HPDE6-E6E7 (cell line): Measurements from ENCODE around the gene OAT.

Source experiments
- DNase-seq: peaks from one replicate; pipeline ENCODE4 v3.0.0; 2011; ENCODE audit warnings: missing footprints; ENCODE audit errors: extremely low spot score

The OAT gene

DNA sequence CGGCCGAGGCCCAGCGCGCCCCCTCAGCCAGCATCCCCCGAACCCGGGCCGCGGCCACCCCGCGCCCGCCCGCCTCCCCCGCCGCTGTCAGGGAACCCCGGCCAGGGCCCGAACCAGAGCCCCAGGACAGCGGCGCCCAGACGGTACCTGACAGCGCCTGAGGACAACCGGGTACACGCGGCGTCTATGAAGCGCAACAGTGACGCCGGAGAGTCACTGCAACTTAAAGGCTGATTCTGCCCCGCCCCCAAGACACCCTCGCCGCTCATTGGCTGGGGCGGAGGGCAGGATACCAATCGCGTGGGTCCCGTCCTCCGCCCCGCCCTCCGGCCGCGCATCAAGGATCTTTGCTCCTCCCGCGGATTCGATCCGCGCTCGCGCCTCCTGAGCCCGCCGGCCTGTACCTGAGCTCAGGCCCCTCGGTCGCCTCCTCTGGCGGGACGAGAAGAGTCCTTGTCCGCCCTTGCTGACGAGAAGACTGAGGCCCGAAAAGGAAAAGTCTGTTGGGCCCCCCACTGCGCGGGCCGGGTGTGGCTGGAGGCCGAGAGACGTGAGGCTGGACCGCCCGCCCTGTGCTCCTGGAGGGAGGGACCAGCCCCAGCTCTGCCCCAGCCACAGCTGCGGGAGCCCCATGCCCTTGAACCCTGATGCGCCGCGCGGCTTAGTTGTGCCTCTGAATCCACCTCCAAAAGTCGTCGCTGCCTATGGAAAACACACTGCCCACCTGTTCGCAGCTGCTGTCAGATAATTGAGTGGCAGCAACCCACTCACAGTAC lies at the start of gene OAT:
TSS of gene OAT (minus strand) at position 198 of the 776 bp plus-strand sequence. CDS start 6,752 bp downstream, outside the sequence.
- peak; percentile 96 for DNase-seq

DNA sequence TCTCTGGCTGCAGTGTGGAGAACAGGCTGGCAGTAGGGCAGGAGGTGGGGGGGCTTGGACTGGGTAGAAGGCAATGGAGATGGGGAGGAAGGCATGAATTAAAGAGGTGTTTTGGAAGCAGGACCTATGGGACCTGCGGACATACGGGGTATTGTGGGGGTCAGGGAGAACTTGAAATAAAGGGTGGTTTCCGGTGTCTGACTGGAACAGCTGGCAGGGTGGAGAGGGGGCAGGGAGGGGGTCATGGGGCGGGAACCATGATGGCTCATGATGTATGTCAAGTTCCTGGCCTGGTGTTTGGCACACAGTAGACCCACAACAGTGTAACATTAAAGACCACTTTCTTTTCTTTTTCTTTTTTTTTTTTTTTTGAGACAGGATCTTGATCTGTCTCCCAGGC lies 48.4 kb upstream of the OAT start:
- DNase-seq: no peak

DNA sequence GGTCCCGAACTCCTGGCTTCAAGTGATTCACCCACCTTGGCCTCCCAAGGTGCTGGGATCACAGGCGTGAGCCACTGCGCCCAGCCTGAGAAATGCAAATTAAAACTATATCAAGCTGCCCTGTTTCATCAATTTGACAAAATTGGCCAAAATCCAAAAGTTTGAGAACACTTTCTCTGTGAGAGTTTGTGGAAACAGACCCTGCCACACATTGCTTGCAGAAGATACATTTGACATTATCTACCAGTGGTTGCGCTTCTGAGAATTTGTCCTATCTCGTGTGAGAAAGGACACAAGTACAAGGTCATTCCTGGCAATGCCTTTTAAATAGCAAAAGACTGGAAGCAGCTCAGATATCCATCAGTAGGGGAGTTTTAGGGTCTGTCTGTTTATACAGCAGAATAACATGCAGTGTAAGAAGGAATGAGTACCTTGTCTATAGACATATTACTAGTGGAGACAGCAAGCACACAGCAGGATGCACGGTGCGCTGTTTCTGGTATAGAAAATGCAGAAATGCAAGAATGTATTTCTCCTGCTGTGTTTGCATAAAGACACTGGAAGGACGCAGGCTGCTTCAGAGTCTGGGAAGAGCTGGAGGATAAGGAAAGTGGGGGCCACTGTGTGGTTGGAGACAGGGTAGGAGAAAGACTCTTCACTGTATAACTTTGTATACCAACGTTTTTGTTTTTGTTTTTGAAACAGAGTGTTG lies 47.2 kb upstream of the OAT start:
- no peak for DNase-seq

DNA sequence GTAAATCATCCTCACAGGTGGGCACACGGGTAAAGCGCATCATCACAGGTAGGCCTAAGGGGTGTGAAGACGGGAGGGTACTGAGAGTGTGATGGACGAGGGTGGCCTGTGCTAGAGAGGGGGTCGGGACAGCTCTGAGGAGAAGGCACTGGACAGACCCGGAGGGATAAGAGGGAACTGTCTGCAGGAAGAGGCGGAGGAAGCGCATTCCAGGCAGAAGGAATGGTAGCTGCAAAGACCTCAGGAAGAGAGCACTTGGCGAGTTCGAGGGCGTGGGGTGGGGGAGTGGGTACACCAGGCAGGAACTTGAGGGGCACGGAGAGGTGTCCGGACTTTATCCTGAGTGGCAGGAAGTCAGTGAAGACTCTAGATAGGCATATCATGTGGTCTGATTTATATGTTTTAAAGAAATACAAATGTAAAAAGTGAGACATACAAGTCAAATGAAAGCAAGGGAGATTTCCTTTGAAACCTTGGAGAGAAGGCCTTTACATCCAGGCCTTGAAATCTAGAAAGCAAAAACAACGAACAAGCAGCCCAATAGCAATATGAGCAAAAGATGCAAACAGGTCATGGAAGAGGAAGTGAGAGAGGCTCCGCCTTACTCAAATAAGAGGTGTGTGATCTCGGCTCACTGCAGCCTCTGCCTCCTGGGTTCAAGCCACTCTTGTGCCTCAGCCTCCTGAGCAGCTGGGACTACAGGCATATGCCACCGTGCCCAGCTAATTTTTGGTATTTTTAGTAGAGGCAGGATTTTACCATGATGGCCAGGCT lies 46.5 kb upstream of the OAT start:
- no peak for DNase-seq

- DNase-seq: no peak
Measured at GRCh38 chr10:124464028-124464965, 45.6 kb upstream of the OAT start.

DNA sequence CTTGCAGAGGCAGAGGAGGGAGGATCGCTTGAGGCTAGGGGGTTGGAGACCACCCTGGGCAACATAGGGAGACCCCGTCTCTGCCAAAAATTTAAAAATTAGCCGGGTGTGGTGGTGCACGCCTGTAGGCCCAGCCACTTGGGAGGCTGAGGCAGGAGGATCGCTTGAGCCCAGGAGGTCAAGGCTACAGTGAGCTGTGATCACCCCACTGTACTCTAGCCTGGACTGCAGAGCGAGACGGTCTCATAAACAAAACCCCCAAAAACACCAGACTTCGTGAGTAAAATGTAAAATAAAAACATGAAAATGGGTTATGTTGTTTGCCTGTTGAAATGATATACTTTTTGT lies 43.6 kb upstream of the OAT start:
- DNase-seq: no peak

GRCh38 chr10:124461642-124462347 lies 43.1 kb upstream of the OAT start, which contains the start of gene LHPP:
Gene LHPP, plus strand, starts transcription at chr10:124461823. Its CDS starts 40 bp downstream, at chr10:124461863.
- DNase-seq: peak; percentile 80

DNA sequence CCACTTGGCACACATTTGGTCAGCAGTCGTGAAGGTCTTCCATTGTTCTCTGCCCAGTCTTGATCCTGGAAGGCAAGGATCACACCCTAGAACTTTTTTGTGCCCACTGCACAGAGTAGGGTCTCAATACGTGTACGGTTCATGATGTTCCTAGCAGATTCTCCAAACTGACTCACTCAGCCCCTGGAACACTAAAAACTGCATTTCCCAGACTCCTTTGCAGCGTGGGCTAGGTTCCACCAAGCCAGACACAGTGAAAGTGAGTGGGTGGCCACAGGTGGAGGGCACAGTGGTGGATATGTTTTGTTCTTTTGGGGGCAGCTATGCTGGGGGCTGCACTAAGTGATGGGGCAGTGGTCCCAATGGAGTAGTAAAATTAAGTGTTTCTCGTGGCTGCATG lies 41.4 kb upstream of the OAT start:
- no peak for DNase-seq

DNA sequence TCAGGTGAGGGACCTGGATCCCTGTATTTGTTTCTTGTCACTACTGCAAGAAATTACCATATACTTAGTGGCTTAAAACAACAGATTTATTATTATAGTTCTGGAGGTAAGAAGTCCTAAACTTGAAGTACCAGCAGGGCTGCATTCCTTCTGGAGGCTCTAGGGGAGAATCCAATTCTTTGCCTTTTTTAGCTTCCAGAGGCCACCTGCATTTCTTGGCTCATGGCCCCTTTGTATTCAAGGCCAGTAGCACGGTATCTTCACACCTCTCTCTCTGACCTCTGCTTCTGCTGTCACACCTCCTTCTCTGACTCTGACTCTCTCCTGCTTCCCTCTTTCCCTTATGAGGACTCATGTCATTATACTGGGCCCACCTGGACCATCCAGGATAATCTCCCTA lies 40.7 kb upstream of the OAT start:
- DNase-seq: no peak

GRCh38 chr10:124458889-124459288 lies 40.2 kb upstream of the OAT start:
- DNase-seq: no peak

DNA sequence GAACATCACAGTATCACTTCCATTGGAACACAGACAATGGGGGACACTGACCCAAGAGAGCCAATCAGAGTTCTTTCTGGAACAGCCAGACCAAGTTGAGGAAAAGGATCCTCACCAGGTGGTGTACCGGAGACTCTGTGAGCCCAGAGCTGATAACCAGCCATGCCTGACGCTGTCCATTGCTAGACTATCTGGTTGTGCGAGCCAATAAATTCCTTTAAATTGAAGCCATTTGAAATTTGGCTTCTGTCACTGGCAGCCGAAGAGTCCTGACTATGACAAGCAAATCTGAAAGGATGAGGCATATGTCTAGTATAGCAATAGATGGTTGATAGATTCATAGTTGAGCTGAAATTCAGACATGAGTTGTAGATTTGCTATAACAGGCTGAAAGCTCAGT lies 39.8 kb upstream of the OAT start:
- DNase-seq: no peak

GRCh38 chr10:124455441-124455840 lies 36.7 kb upstream of the OAT start:
- no peak for DNase-seq

- DNase-seq: no peak
Measured at GRCh38 chr10:124453960-124454610, 35.4 kb upstream of the OAT start.

DNA sequence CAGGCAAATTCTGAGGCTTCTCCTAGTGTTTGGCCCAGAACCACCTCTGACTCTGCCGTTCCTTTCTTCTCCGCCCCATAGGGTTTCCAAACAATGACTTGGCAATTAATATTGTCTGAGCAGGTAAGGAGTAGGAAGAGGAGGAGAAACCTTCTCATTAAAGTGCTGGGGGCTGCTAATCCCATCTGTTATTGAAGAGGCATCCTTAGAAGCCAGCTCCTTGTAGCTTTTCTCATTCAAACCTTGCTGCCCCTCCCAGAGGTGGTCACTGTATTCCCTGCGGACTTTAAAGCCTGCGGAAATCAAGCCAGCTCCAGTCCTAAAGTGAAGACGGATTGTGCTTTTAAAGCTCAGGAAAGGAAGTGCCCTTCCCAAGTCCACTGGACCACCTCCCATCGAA lies 32.6 kb upstream of the OAT start:
- no peak for DNase-seq

GRCh38 chr10:124450783-124451057 lies 32.0 kb upstream of the OAT start:
- no peak for DNase-seq

DNA sequence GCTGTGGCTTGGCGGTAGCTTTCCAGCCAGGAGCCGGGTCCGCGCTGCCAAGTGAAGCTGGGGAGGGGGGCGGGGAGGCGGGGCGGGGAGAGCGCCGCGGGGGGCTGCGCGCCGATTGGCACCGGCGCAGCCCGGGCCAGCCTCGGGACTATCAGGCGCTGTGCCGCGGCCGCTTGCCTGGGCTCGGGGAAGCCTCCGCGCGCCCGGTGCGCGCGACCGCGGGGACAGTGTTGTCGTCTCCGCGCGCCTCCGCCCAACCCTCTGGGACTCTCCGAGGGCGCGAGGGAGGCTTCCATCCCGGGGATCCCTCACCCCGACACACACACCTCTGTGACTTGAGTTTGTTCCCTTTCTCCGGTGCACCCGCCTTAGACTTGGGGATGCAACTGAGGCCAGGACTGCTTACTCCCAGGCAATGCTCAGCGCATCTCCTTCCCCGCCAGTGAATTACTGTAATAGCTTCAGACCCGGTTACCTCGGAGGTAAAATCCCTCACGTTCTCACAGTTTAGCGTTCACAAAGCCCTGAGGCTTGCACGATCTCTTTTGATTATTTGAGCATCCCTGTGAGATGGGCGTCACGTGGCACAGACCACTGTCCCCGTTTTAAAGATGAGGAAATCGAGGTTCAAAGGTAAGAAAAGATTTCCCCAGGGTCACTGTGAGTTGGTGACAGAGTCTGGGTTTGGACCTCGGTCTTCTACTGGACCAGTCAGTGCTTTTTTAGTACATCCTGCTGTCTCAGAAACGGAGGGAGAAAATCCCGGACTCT lies 31.5 kb upstream of the OAT start, which contains the start of gene NKX1-2:
TSS of gene NKX1-2 (minus strand) at position 24 of the 771 bp plus-strand sequence. CDS start 92 bp downstream, outside the sequence.
- no peak for DNase-seq

GRCh38 chr10:124449170-124450011 lies 30.7 kb upstream of the OAT start:
- DNase-seq: peak; percentile 48

- no peak for DNase-seq
Measured at GRCh38 chr10:124448696-124449169, 30.0 kb upstream of the OAT start.
